GM23338 (cell line): ENCODE data around the gene MYCL.

Experiments used
- CTCF ChIP-seq, 2 experiments: fragments of 200-600 bp in 1 of 2; sonication (generic) in 1 of 2; conservative IDR thresholded peaks; 2 replicates each; pipeline versions ENCODE4 v1.5.1 to v1.6.1; 2016 to 2017; ENCODE audit warnings: antibody characterized with exemption in 2 of 2, low read depth in 2 of 2, mild to moderate bottlenecking in 2 of 2, moderate library complexity in 1 of 2
- EZH2phosphoT487 ChIP-seq: fragments of 200-600 bp; sonication (generic); IDR thresholded peaks from one replicate; pipeline ENCODE4 v1.8.1; 2018; ENCODE audit warnings: antibody characterized with exemption; ENCODE audit not compliant: unreplicated experiment

GRCh38 chr1:39902460-39902807 is 717 bp upstream of the MYCL start:
- TF ChIP-seq CTCF (conservative IDR thresholded peaks at IDR 0.05; ENCODE audit: low read depth in 2 of 2) = no peak
- no peak for TF ChIP-seq EZH2phosphoT487
